Erythroblast (primary cell): ENCODE data around the gene TGFBI.
"Not testable (repeated sequence)": the region's sequence is repeated elsewhere in the genome, so short reads cannot be mapped to it uniquely, and the experiment has no call there.

Experiments
- GATA1 ChIP-seq: IDR thresholded peaks from 2 replicates; pipeline ENCODE4 v1.6.1; 2011; ENCODE audit warnings: low read depth, mild to moderate bottlenecking, control low read depth, low read length, moderate library complexity
- POLR2A ChIP-seq: IDR thresholded peaks from 2 replicates; pipeline ENCODE4 v1.6.1; 2011; ENCODE audit warnings: mild to moderate bottlenecking, low read length

DNA sequence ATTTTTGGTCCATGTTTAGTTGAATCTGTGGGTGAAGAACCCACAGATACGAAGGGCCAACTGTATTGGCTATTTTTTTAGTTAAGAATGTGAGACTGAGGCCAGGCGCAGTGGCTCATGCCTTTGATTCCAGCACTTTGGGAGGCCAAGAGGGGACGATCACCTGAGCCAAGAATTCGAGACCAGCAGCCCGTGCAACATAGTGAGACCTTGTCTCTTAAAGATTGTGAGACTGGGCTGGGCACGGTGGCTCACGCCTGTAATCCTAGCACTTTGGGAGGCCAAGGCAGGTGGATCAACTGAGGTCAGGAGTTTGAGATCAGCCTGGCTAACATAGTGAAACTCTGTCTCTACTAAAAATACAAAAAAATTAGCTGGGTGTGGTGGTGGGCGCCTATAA, 16.2 kb downstream of the TGFBI start:
- TF ChIP-seq POLR2A, GATA1: not testable (repeated sequence)
